Ishikawa (cell line): ENCODE data around the gene CHN1.

Experiments
- CEBPB ChIP-seq: IDR thresholded peaks from 2 replicates; pipeline ENCODE4 v1.6.1; 2012
- CREB1 ChIP-seq: IDR thresholded peaks from 2 replicates; pipeline ENCODE4 v1.6.1; 2012; ENCODE audit warnings: low read depth
- EGR1 ChIP-seq: IDR thresholded peaks from 2 replicates; pipeline ENCODE4 v1.6.1; 2012
- EP300 ChIP-seq: IDR thresholded peaks from 2 replicates; pipeline ENCODE4 v1.6.1; 2012; ENCODE audit warnings: borderline replicate concordance
- FOXM1 ChIP-seq: IDR thresholded peaks from 2 replicates; pipeline ENCODE4 v1.6.1; 2012; ENCODE audit warnings: low read depth, borderline replicate concordance
- NFIC ChIP-seq: IDR thresholded peaks from 2 replicates; pipeline ENCODE4 v1.6.1; 2012
- RAD21 ChIP-seq: IDR thresholded peaks from 2 replicates; pipeline ENCODE4 v1.6.1; 2012; ENCODE audit warnings: low read depth
- TAF1 ChIP-seq: IDR thresholded peaks from 2 replicates; pipeline ENCODE4 v1.6.1; 2012; ENCODE audit warnings: low read depth, mild to moderate bottlenecking
- TCF12 ChIP-seq: IDR thresholded peaks from 2 replicates; pipeline ENCODE4 v1.6.1; 2012; ENCODE audit warnings: low read depth
- TEAD4 ChIP-seq: IDR thresholded peaks from 2 replicates; pipeline ENCODE4 v1.6.1; 2012
- YY1 ChIP-seq: IDR thresholded peaks from 2 replicates; pipeline ENCODE4 v1.6.1; 2012; ENCODE audit warnings: low read depth
- ZBTB7A ChIP-seq: IDR thresholded peaks from 2 replicates; pipeline ENCODE4 v1.6.1; 2012; ENCODE audit warnings: low read depth
- TF ChIP-seq, protein P1 (sequence below): IDR thresholded peaks from 2 replicates; pipeline ENCODE4 v1.6.1; 2012
- TF ChIP-seq, protein P2 (sequence below): IDR thresholded peaks from 2 replicates; pipeline ENCODE4 v1.6.1; 2012
- TF ChIP-seq, protein P3 (sequence below): IDR thresholded peaks from 2 replicates; pipeline ENCODE4 v1.6.1; 2012; ENCODE audit warnings: low read depth, mild to moderate bottlenecking

Gene CHN1

DNA sequence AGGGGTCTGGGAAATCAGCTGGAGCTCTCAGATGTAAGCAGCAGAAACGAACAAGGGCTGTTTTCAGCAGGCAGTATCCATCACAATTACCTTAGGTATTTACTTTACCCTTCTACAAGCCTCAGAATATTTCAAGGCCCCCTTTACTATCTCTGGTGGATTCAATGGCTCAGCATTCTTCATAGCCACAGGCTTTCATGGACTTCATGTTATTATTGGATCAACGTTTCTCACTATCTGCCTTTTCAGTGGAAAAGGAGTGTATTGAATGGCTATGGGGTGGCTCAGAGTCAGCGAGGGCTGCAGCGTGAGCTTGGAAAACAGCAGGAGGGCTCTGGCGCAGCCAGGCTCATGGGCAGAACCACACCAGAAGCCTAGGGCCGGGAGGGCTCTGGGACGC is 224.3 kb downstream of the CHN1 start:
- no peak for TF ChIP-seq TAF1
- no peak for TF ChIP-seq FOXM1
- TF ChIP-seq, protein P1, sequence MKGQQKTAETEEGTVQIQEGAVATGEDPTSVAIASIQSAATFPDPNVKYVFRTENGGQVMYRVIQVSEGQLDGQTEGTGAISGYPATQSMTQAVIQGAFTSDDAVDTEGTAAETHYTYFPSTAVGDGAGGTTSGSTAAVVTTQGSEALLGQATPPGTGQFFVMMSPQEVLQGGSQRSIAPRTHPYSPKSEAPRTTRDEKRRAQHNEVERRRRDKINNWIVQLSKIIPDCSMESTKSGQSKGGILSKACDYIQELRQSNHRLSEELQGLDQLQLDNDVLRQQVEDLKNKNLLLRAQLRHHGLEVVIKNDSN = no peak
- no peak for TF ChIP-seq TCF12
- no peak for TF ChIP-seq YY1
- TF ChIP-seq, protein P2, sequence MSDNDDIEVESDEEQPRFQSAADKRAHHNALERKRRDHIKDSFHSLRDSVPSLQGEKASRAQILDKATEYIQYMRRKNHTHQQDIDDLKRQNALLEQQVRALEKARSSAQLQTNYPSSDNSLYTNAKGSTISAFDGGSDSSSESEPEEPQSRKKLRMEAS = no peak
- TF ChIP-seq EP300 = no peak
- no peak for TF ChIP-seq CEBPB
- no peak for TF ChIP-seq RAD21
- no peak for TF ChIP-seq CREB1
- TF ChIP-seq, protein P3, sequence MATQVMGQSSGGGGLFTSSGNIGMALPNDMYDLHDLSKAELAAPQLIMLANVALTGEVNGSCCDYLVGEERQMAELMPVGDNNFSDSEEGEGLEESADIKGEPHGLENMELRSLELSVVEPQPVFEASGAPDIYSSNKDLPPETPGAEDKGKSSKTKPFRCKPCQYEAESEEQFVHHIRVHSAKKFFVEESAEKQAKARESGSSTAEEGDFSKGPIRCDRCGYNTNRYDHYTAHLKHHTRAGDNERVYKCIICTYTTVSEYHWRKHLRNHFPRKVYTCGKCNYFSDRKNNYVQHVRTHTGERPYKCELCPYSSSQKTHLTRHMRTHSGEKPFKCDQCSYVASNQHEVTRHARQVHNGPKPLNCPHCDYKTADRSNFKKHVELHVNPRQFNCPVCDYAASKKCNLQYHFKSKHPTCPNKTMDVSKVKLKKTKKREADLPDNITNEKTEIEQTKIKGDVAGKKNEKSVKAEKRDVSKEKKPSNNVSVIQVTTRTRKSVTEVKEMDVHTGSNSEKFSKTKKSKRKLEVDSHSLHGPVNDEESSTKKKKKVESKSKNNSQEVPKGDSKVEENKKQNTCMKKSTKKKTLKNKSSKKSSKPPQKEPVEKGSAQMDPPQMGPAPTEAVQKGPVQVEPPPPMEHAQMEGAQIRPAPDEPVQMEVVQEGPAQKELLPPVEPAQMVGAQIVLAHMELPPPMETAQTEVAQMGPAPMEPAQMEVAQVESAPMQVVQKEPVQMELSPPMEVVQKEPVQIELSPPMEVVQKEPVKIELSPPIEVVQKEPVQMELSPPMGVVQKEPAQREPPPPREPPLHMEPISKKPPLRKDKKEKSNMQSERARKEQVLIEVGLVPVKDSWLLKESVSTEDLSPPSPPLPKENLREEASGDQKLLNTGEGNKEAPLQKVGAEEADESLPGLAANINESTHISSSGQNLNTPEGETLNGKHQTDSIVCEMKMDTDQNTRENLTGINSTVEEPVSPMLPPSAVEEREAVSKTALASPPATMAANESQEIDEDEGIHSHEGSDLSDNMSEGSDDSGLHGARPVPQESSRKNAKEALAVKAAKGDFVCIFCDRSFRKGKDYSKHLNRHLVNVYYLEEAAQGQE = no peak
- TF ChIP-seq EGR1 = no peak
- TF ChIP-seq TEAD4 = no peak
- no peak for TF ChIP-seq ZBTB7A
- TF ChIP-seq NFIC = no peak

DNA sequence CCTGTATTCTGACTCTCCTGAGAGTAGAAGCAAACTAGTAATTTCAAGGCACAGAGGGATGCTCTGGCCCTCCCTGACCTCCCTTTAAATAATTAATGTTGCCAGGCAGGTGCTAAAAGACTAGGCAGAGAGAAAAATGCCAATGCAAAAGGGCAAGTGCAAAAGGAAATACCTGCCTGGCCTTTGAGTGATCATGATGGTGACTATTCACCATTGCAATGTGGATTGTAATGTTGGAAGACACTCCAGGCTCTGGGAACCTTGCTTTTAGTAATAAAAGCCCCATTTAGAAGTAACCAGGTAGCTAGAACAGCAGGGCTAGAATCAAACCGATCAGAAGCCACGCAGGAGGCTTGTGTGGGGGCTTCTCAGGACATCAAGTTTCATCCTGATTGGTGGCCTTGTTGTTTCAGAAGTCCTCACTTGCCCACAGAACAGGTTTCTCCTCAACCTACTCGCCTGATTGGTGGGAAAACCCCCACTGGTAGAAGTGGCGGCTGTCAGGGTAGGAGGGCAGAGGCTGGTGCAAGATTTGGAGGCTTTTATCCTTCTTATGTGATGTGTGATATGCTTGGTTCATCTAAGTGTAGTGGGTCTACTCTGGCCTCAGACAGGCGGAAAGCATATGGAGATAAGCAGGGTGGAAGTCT is 224.9 kb downstream of the CHN1 start:
- TF ChIP-seq EP300 = no peak

DNA sequence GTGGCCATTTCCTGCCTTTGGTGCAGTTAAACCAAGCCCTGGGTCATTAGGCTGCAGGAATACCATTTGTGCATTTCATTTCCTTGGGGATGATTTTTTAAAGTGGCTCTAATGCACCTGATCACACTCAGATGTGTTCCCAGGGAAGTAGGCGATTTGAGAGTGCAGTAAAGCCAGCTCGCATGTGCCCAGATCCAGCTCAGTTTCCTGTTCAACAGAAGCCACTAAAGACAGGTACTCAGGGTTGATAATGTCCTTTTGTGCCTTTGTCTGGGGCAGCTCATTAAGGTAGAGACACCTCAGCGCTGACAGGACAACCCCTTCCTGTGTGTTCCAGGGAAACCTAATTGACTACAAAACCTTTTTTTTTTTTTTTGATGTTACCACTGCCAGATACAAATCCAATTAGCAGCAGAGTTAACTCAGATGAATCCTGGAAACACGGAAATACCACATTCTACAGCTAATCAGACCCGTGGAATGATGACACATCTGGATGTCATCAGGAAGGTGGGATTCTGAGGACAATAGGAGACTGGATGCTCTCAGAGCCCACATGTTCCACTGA is 225.7 kb downstream of the CHN1 start:
- TF ChIP-seq FOXM1 (no peak), CEBPB (no peak), TAF1 (no peak), NFIC (no peak), TEAD4 (no peak), CREB1 (no peak), TCF12 (no peak), EP300 (no peak), YY1 (no peak), RAD21 (no peak), ZBTB7A (no peak), EGR1 (no peak)
- TF ChIP-seq, protein P3 = no peak
- TF ChIP-seq, protein P2 = no peak
- TF ChIP-seq, protein P1 = no peak

DNA sequence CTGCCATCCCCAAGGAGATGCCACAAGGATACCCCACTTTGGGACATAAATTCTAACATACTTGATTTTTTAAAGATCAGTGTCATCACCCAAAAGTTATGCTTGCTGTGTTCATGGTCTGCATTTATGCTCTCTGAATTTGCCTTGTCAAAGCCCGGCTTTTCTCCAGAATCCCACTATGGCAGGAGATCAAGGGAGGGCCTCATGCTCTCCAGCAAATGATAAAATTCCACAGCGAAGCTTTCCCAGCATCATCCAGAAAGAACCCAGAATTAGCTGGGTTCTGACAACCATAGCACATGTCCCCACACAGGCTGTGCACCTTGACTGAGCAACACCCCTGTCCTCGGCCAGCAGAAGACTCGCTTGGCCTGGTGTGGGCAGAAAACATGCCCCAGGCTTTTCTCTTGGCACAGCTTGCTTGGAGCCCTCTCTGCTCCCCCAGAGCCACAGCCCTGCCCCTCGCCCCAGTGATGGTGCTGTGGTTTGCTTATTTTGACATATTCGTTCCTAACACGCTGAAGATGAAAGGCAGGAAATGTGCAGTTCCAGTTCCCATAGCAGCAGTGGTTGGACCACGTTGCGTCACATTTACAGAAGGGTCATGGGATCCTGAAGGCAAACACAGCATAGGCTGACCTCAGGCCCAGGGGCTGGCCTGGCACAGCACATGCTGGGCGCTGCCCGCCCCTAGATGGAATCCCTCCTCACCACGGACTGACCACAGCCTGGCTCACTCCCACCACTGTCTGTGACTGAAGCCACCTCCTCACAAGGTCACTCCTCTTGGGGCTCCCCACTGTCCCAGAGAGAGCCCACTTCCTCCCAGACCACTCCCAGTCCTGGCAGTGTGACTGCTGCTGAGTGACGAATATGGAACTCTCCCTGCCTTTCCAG is 226.8 kb downstream of the CHN1 start:
- no peak for TF ChIP-seq ZBTB7A
- TF ChIP-seq TAF1 = no peak
- no peak for TF ChIP-seq YY1
- TF ChIP-seq CREB1 = no peak
- TF ChIP-seq EGR1 = no peak
- no peak for TF ChIP-seq TEAD4
- no peak for TF ChIP-seq EP300
- TF ChIP-seq, protein P2 = no peak

DNA sequence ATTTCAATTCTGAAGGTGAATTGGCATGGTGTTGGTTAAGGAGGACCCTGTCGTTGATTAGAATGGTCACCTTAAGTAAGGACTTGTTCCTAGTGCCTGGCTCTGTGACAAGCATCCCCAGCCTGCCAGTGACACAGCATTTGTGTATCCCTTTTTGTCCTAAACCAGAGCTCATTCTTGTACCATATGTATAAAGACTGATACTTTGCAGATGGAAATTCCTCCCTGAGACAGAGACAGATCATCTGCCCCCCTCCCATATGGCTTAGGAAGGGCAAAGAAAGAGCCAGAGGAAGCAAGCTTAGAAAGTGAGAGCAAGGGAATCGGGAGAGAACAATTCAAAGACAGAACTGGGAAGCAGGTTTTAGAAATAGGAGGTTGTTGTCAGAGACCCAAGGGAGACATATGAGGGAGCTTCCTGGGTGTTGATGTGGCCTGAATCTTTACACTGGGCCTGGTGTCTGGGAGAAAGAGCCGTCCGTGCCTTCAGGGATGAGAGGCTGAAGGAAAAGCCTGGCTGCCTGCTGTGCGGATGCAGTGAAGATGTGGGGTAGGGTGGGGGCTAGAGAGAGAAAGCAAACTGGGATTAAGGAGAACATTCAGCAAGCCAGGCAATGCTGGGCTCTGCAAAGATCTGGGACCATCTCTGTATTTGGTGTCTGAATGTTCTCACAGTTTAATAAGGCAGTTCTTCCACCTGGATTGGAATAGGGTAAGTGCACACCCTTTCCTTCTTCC is 227.7 kb downstream of the CHN1 start:
- no peak for TF ChIP-seq CEBPB
- TF ChIP-seq TEAD4 = no peak
- no peak for TF ChIP-seq EGR1
- no peak for TF ChIP-seq CREB1
- TF ChIP-seq TAF1 = no peak
